GM19452 (cell line): ENCODE results near the gene SLC34A3.

Experiments used
- ATAC-seq: cut with Tn5 transposase; IDR thresholded peaks from one replicate; pipeline ENCODE4 v1.9.1; 2021; ENCODE audit not compliant: unreplicated experiment

SLC34A3 gene

DNA sequence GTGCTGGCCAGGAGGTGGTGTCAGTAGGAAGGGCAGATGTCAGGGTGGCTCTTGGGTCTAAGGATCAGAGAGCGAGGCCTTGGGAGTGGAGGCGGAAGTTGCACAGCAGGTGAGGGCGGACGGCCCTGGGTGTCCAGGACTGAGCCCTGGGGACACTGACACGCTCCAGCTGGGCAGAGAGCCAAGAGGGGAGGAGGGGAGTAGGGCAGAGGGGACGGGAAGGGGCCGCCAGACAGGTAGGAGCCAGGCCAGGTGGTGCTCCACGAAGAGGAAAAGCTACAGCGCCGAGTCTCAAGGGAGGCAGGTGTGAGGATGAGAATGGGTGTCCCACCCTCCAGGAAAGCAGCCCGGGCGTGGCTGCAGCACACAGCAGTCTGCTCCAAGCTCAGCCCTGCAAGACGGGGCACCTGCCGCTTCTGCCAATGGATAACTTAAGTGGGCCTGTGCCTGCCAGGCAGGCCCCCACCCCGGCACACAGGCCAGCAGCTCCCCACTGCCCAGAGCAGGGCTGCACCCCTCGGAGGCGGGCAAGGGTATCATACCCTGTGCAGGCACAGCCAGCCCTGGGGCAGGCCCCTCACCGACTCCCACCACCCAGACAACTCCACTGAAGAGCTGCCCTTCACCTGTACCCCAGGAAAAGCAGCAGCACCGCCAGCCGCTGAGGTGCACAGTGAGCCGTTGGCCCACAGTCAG is 35.0 kb upstream of the SLC34A3 start:
- ATAC-seq: no peak

- ATAC-seq: no peak
Measured at GRCh38 chr9:137198051-137198901, 32.4 kb upstream of the SLC34A3 start.

- ATAC-seq: no peak
Measured at GRCh38 chr9:137198902-137199283, 31.8 kb upstream of the SLC34A3 start.

GRCh38 chr9:137199411-137200121 is 31.1 kb upstream of the SLC34A3 start:
- ATAC-seq: no peak

- ATAC-seq: peak; percentile 83
Measured at GRCh38 chr9:137200311-137201204, 30.1 kb upstream of the SLC34A3 start, which contains the start of gene TPRN. Gene TPRN (minus strand): TSS chr9:137200741. CDS start chr9:137200711, 30 bp downstream.

DNA sequence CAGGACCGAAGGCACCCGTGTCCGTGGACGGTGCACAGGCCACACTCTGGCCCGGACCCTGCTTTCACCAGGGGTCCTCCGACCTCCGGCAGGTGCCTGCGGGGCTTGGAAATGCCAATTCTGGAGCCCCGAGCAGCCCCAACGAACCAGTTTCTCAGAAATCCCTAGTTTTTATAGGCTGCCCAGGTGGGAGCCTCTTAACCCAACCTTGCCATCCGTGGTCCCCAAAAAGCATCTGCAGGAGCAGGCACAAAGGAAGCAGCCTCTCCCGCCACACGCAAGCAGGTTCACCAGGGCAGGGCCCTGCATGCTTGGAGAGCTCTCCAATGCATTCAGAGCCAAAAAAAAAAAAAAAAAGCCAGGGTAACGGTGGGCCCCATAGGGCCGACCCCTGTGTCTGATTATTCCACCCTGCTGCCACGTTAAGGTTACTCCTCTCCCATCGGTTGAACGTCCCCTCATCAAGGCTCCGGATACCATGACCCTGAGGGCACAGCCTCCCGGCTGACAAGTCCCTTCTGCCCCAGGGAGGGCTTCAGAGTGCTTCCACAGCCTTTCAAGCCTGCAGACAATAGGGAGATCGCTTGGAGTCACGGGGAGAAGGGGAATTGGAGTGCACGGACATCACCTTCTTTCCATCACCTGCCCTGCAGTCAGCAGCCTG is 29.4 kb upstream of the SLC34A3 start:
- ATAC-seq: no peak

DNA sequence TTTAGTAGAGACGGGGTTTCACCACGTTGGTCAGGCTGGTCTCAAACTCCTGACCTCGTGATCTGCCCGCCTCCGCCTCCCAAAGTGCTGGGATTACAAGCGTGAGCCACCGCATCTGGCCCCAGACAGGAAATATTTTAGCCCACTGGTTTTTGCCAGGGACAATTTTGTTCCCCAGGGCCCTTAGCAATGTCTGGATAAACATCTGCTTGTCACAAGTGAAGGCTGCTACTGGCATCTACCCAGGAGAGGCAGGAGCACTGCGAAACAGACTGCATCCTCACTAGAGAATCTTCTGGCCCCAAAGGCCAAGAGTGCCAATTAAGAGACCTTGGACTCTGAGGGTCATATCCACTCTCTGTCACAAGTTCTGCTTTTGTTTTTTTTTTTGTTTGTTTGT is 27.7 kb upstream of the SLC34A3 start:
- ATAC-seq: no peak

DNA sequence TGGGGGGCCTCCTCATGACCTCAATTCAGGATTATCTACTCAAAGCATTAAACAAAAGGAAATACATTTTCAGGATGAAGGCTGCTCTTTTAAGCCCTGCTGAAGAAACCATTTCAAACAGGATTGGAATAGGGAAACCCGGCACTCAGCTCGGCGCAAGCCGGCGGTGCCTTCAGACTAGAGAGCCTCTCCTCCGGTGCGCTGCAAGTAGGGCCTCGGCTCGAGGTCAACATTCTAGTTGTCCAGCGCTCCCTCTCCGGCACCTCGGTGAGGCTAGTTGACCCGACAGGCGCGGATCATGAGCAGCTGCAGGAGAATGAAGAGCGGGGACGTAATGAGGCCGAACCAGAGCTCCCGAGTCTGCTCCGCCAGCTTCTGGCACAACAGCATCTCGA is 26.0 kb upstream of the SLC34A3 start:
- no peak for ATAC-seq

DNA sequence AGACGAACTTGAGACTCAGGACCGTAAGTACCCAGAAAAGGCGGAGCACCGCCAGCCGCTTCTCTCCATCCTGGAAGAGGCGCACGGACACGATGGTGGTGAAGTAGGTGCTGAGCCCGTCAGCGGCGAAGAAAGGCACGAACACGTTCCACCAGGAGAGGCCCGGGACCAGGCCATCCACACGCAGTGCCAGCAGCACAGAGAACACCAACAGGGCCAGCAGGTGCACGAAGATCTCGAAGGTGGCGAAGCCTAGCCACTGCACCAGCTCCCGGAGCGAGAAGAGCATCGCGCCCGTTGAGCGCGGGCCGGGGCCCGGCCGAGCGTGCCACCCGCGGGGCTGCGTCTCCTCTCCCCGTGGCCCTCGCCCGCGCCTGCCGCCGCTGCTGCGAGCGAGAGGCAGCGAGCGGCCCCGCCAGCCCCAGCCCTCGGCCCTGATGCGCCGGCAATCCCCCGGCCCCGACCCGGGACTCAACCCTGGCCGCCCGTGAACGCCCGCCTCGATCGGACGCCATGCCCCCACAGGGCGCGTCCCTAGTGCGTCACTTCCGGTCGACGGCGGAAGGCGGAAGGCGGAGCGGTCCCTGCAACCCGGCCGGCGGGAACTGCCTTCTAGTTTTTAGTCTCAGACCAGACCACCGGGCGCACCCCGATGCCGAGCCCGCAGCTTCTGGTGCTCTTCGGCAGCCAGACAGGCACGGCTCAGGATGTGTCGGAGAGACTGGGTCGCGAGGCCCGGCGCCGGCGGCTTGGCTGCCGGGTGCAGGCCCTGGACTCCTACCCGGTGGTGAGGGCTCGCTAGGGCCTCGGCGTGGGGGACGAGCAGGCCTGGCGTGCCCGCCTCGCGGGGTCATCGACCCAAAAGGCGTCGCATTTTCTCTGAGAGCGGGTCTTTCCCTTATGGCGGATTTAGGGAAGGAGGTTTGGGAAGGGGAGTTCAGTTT is 25.3 kb upstream of the SLC34A3 start, which contains the start of the genes NDOR1 and TMEM203:
Gene NDOR1, plus strand, starts transcription at position 575 of the 944 bp plus-strand sequence. Its CDS starts 78 bp downstream, at position 653.
Gene TMEM203, minus strand, starts transcription at position 523 of the 944 bp plus-strand sequence. Its CDS starts 234 bp downstream, at position 289.
- no peak for ATAC-seq

GRCh38 chr9:137206602-137207001 is 24.1 kb upstream of the SLC34A3 start:
- ATAC-seq: no peak

- no peak for ATAC-seq
Measured at GRCh38 chr9:137211532-137211931, 19.2 kb upstream of the SLC34A3 start.

DNA sequence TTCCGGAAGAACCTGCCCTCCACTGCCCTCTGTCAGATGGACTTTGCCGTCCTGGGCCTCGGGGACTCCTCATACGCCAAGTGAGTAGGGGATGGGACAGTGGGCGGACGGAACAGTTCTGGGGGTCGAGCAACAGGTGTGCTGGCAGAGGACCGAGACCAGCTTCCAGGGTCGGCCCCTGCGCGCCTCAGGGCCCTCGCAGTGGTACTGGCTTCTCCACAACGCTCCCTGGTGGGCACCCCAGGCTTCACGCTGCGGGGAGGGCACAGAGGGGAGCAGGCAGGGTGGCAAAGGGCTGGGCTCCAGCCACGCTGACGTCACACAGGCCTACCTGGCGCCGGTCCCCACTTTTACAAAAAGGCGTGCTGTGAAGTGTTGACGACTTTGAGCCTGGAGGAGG is 18.2 kb upstream of the SLC34A3 start:
- no peak for ATAC-seq

- no peak for ATAC-seq
Measured at GRCh38 chr9:137213160-137214060, 17.3 kb upstream of the SLC34A3 start.

DNA sequence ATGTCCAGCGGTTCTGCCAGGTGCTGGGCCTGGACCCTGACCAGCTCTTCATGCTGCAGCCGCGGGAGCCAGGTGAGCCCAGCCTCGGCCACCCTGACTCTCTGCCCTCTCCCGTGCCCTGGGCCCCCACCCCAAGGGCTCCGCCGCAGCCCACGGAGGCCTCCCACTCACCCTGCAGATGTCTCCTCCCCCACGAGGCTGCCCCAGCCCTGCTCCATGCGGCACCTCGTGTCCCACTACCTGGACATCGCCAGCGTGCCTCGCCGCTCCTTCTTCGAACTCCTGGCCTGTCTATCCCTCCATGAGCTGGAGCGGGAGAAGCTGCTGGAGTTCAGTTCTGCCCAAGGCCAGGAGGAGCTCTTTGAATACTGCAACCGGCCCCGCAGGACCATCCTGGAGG is 16.1 kb upstream of the SLC34A3 start:
- ATAC-seq: no peak

DNA sequence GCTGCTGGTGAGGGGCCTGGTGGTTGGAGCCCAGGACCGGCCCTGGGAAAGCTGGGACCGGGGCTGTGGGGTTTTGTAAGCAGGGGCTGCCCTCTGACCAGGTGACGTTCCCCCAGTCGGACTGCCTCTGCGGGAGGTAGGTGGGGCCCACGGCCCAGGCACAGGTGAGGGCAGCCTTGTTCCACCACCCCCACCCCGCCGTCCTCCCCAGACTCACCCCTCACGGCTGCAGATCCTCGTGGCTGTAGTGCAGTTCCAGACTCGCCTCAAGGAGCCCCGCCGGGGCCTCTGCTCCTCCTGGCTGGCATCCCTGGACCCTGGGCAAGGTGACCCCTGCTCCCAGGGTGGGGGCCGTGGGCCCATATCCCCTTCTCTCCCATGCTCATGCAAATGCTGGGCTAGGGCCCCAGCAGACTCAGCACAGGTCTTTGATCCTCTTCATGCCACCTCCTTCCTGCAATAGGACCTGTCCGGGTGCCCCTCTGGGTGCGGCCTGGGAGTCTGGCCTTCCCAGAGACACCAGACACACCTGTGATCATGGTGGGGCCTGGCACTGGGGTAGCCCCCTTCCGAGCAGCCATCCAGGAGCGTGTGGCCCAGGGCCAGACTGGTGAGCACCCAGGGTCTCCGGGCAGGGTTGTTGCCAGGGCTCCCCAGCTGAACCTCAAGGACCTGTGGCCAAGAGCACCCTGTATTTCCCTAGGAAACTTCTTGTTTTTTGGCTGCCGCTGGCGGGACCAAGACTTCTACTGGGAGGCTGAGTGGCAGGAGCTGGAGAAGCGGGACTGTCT is 15.3 kb upstream of the SLC34A3 start:
- ATAC-seq: no peak

DNA sequence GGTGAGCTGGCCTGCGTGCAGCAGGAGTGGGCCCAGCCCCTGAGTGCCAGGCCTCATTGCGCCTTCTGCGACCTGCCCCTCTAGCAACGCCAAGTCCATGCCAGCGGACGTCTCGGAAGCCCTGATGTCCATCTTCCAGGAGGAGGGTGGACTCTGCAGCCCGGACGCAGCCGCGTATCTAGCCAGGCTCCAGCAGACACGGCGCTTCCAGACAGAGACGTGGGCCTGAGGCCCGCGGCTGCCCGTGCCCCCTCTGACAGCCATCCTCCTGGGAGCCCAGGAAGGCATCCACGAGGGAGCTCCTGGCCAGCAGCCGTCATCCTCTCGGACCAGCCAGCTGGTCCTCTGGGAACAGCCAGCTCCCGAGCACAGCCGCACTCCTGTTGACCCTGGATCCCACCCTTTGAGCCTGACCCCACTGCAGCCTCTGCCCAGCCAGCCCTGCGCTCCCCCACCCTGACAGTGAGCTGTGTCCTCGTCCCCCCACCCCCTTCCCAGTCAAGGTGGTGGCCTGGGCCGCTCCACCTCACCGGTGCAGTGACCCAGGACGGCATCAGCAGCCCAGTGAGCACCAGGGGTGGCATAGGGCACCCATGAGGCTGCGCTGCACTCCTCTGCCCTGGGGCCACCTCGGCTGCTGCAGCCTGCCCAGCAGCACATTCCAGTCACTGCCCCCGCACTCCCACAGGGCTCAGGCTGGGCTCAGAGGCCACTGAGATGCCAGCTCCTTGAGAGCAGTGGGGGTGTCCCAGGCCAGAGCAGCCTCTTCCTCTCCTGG is 14.3 kb upstream of the SLC34A3 start:
- no peak for ATAC-seq
